Effector CD4-positive, alpha-beta T cell (primary cell): ENCODE results near the gene PIP5K1B.

Source experiments
- DNase-seq: peaks from one replicate; pipeline ENCODE4 v3.0.0-alpha.2; 2020

PIP5K1B gene

GRCh38 chr9:68708513-68708912, 3.5 kb downstream of the PIP5K1B start:
- no peak for DNase-seq

- DNase-seq = no peak
These were observed 4.5 kb downstream of the PIP5K1B start for GRCh38 chr9:68709291-68710110.

GRCh38 chr9:68710111-68710471, 5.1 kb downstream of the PIP5K1B start:
- no peak for DNase-seq

GRCh38 chr9:68711281-68711680, 6.2 kb downstream of the PIP5K1B start:
- no peak for DNase-seq

GRCh38 chr9:68711932-68712331, 6.9 kb downstream of the PIP5K1B start:
- DNase-seq = no peak

- no peak for DNase-seq
These were observed 9.6 kb downstream of the PIP5K1B start for GRCh38 chr9:68714416-68715180.

- DNase-seq = no peak
These were observed 10.1 kb downstream of the PIP5K1B start for GRCh38 chr9:68715181-68715456.

- DNase-seq = no peak
These were observed 12.8 kb downstream of the PIP5K1B start for GRCh38 chr9:68717552-68718443.

- no peak for DNase-seq
These were observed 14.8 kb downstream of the PIP5K1B start for GRCh38 chr9:68719847-68720246.

- no peak for DNase-seq
These were observed 15.7 kb downstream of the PIP5K1B start for GRCh38 chr9:68720656-68721313.

GRCh38 chr9:68721666-68722330, 16.8 kb downstream of the PIP5K1B start:
- no peak for DNase-seq

GRCh38 chr9:68725070-68725469, 20.0 kb downstream of the PIP5K1B start:
- DNase-seq = no peak

GRCh38 chr9:68726489-68726888, 21.4 kb downstream of the PIP5K1B start:
- DNase-seq = no peak

- no peak for DNase-seq
These were observed 22.6 kb downstream of the PIP5K1B start for GRCh38 chr9:68727636-68728035.

GRCh38 chr9:68728731-68729130, 23.7 kb downstream of the PIP5K1B start:
- DNase-seq = no peak

- DNase-seq = no peak
These were observed 25.7 kb downstream of the PIP5K1B start for GRCh38 chr9:68730570-68731235.

GRCh38 chr9:68731857-68732256, 26.8 kb downstream of the PIP5K1B start:
- no peak for DNase-seq

GRCh38 chr9:68732405-68733020, 27.5 kb downstream of the PIP5K1B start:
- no peak for DNase-seq

GRCh38 chr9:68733021-68733405, 28.0 kb downstream of the PIP5K1B start:
- DNase-seq = no peak

- no peak for DNase-seq
These were observed 33.3 kb downstream of the PIP5K1B start for GRCh38 chr9:68738358-68738757.

GRCh38 chr9:68739621-68740174, 34.7 kb downstream of the PIP5K1B start:
- DNase-seq = no peak
